Calu3 (cell line): ENCODE measurements around the gene SCNM1. TPM values are rescaled to one million over a fixed set of nuclear protein-coding genes. Genes with fewer than 3 reads are reported as not detected.

Source experiments
- BruUV-seq: library from RNA; stranded (reverse); fragments of 400-500 nt; replicated peaks from 2 replicates; lab custom pipeline; 2021; lab: Mats Ljungman, UMichigan
- CTCF ChIA-PET: fragments of 300-600 bp; sonication (Branson Sonifier 250); formaldehyde crosslinking; loops from one replicate; lab custom pipeline; 2022; ENCODE audit warnings: antibody characterized with exemption; lab: Charles Lee
- DNase-seq: peaks from one replicate; pipeline ENCODE4 v3.0.0; 2022
- H3K27ac Mint-ChIP-seq: one replicate; pipeline ENCODE4 v1.8.0; 2022; ENCODE audit warnings: mixed read lengths; ENCODE audit not compliant: unreplicated experiment
- H3K27me3 Mint-ChIP-seq: one replicate; pipeline ENCODE4 v1.8.0; 2022; ENCODE audit warnings: mixed read lengths; ENCODE audit not compliant: unreplicated experiment
- H3K36me3 Mint-ChIP-seq: one replicate; pipeline ENCODE4 v1.8.0; 2022; ENCODE audit warnings: mild to moderate bottlenecking, moderate library complexity, mixed read lengths; ENCODE audit not compliant: insufficient read depth, unreplicated experiment
- H3K4me1 Mint-ChIP-seq: one replicate; pipeline ENCODE4 v1.8.0; 2022; ENCODE audit warnings: mild to moderate bottlenecking, low read depth, mixed read lengths; ENCODE audit not compliant: unreplicated experiment
- H3K4me3 Mint-ChIP-seq: one replicate; pipeline ENCODE4 v1.8.0; 2022; ENCODE audit warnings: mild to moderate bottlenecking, low read depth, moderate library complexity, mixed read lengths; ENCODE audit not compliant: unreplicated experiment
- H3K9me3 Mint-ChIP-seq: one replicate; pipeline ENCODE4 v1.8.0; 2022; ENCODE audit warnings: low read depth, mixed read lengths; ENCODE audit not compliant: unreplicated experiment
- CTCF ChIP-seq: fragments of 200-600 bp; IDR thresholded peaks from one replicate; pipeline ENCODE4 v1.8.0; 2022; ENCODE audit warnings: antibody characterized with exemption; ENCODE audit not compliant: unreplicated experiment
- intact Hi-C: fragments of 100-400 bp; cut with micrococcal nuclease; formaldehyde crosslinking; loops from one replicate; pipeline ENCODE4 v1.10.0; 2022; ENCODE audit not compliant: unreplicated experiment
- total RNA-seq: library from RNA; stranded (reverse); gene quantifications from 2 replicates; pipeline ENCODE4 v1.2.3, GENCODE V29; 2022

Gene SCNM1
- total RNA-seq, 1 experiment from 2014 or later: 47.3 TPM

- H3K4me3 Mint-ChIP-seq: no peak overlapping the region
- no peak overlapping the region for H3K27ac Mint-ChIP-seq
- CTCF ChIA-PET: no interaction called here
- DNase-seq: no peak
- no peaks in the 10 kb centered on the region for H3K4me1 Mint-ChIP-seq
- H3K9me3 Mint-ChIP-seq: no peaks in the 10 kb centered on the region
- H3K27me3 Mint-ChIP-seq: peaks cover 25% of the 10 kb centered on the region
- intact Hi-C loops: no loop called here
- BruUV-seq: no TSS peak
- TF ChIP-seq CTCF: no peak
- peaks cover 10% of the 10 kb centered on the region for H3K36me3 Mint-ChIP-seq
Measured at GRCh38 chr1:151147665-151148064, 18.3 kb upstream of the SCNM1 start.

- no peaks in the 10 kb centered on the region for H3K9me3 Mint-ChIP-seq
- CTCF ChIA-PET: interaction anchor here (1.7 kb wide), 1 partner anchor 57 kb away, joined by 27 read pairs; no protein-coding TSS in a partner anchor
- BruUV-seq: no TSS peak
Measured at GRCh38 chr1:151156515-151156819, 9.5 kb upstream of the SCNM1 start, which contains the start of gene TNFAIP8L2. Gene TNFAIP8L2 (plus strand): TSS chr1:151156649. CDS start chr1:151158698, 2,049 bp downstream.

GRCh38 chr1:151157067-151157531, 8.8 kb upstream of the SCNM1 start:
- H3K9me3 Mint-ChIP-seq: no peaks in the 10 kb centered on the region

More at GRCh38 chr1:151156515-151156819, 9.5 kb upstream of the SCNM1 start, which contains the start of gene TNFAIP8L2:
- H3K27me3 Mint-ChIP-seq: no peaks in the 10 kb centered on the region
- DNase-seq: no peak
- H3K4me1 Mint-ChIP-seq: no peaks in the 10 kb centered on the region
- H3K27ac Mint-ChIP-seq: no peak within 1 kb of the TSS
- no peak within 1 kb of the TSS for H3K4me3 Mint-ChIP-seq
- intact Hi-C loops: loop anchor here (1.0 to 2.0 kb wide), 2 partner anchors 57 to 132 kb away; no protein-coding TSS in a partner anchor
- H3K36me3 Mint-ChIP-seq: no peaks in the 10 kb centered on the region
- TF ChIP-seq CTCF: no peak

GRCh38 chr1:151158326-151158725, 7.6 kb upstream of the SCNM1 start:
- Mint-ChIP-seq H3K27ac (no peak overlapping the region), H3K4me1 (no peaks in the 10 kb centered on the region), H3K36me3 (no peaks in the 10 kb centered on the region), H3K9me3 (no peaks in the 10 kb centered on the region), H3K27me3 (no peaks in the 10 kb centered on the region), H3K4me3 (no peak overlapping the region)
- intact Hi-C loops: no loop called here
- no peak for DNase-seq
- BruUV-seq: no TSS peak
- TF ChIP-seq CTCF: no peak
- CTCF ChIA-PET: interaction anchor here (0.7 to 1.8 kb wide), 4 partner anchors 48 to 306 kb away, joined by 3 to 8 read pairs (median 5); partner anchors contain the start of gene GABPB2

More at GRCh38 chr1:151157067-151157531, 8.8 kb upstream of the SCNM1 start:
- H3K36me3 Mint-ChIP-seq: no peaks in the 10 kb centered on the region
- H3K27me3 Mint-ChIP-seq: no peaks in the 10 kb centered on the region
- CTCF ChIA-PET: interaction anchor here (1.7 kb wide), 1 partner anchor 57 kb away, joined by 27 read pairs; no protein-coding TSS in a partner anchor
- intact Hi-C loops: loop anchor here (2.0 kb wide), 1 partner anchor 132 kb away; no protein-coding TSS in a partner anchor
- BruUV-seq: no TSS peak
- no peaks in the 10 kb centered on the region for H3K4me1 Mint-ChIP-seq
- no peak for TF ChIP-seq CTCF
- no peak overlapping the region for H3K27ac Mint-ChIP-seq
- no peak for DNase-seq
- no peak overlapping the region for H3K4me3 Mint-ChIP-seq
